Measurements from ENCODE around the gene CORIN.

The CORIN gene

GRCh38 chr4:47750788-47751187 is 87.1 kb downstream of the CORIN start:
- Histone ChIP-seq H3K4me3 (no peak overlapping the region), H3K9me3 (no peaks in the 10 kb centered on the region), H3K27ac (no peak overlapping the region), H3K27me3 (no peaks in the 10 kb centered on the region), H3K36me3 (no peaks in the 10 kb centered on the region), H3K4me1 (peaks cover 0 to 12% (median 0%) of the 10 kb centered on the region in 4 donors)
- no peak for DNase-seq
- intact Hi-C loops (cut with DNase I; ENCODE audit: low total_unique reads): no loop called here
- TF ChIP-seq, protein P1, sequence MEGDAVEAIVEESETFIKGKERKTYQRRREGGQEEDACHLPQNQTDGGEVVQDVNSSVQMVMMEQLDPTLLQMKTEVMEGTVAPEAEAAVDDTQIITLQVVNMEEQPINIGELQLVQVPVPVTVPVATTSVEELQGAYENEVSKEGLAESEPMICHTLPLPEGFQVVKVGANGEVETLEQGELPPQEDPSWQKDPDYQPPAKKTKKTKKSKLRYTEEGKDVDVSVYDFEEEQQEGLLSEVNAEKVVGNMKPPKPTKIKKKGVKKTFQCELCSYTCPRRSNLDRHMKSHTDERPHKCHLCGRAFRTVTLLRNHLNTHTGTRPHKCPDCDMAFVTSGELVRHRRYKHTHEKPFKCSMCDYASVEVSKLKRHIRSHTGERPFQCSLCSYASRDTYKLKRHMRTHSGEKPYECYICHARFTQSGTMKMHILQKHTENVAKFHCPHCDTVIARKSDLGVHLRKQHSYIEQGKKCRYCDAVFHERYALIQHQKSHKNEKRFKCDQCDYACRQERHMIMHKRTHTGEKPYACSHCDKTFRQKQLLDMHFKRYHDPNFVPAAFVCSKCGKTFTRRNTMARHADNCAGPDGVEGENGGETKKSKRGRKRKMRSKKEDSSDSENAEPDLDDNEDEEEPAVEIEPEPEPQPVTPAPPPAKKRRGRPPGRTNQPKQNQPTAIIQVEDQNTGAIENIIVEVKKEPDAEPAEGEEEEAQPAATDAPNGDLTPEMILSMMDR (IDR thresholded peaks at IDR 0.05): no peak

- intact Hi-C loops (cut with DNase I; ENCODE audit: low total_unique reads): no loop called here
- Histone ChIP-seq H3K36me3 (no peaks in the 10 kb centered on the region), H3K27me3 (no peaks in the 10 kb centered on the region)
Observed at GRCh38 chr4:47749858-47750257, 88.0 kb downstream of the CORIN start.

DNA sequence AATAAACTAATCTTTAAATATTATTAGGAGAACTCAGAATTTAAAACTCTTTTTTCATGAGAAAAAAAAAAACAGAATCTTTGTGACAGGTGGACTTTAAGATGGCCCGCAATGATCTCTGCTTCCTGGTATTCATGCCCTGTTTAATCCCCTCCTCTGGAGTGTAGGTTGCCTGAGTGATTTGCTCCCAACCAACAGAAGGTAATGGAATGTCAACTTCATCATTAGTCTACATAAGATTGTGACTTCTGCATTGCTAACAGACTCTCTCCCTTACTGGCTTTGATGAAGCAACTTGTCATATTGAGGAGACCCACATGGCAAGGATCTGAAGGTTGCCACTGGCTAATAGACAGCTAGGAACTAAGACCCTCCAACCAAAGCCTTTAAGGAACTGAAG is 88.8 kb downstream of the CORIN start:
- no peak overlapping the region for H3K27ac ChIP-seq
- H3K4me3 ChIP-seq: no peak overlapping the region
- H3K36me3 ChIP-seq: no peaks in the 10 kb centered on the region
- H3K9me3 ChIP-seq: no peaks in the 10 kb centered on the region
- DNase-seq: no peak
- H3K27me3 ChIP-seq: no peaks in the 10 kb centered on the region
- TF ChIP-seq, protein P1 (IDR thresholded peaks at IDR 0.05): no peak
- H3K4me1 ChIP-seq: peaks cover 0 to 12% (median 0%) of the 10 kb centered on the region in 4 donors
- intact Hi-C loops (cut with DNase I; ENCODE audit: low total_unique reads): no loop called here

More at GRCh38 chr4:47749858-47750257, 88.0 kb downstream of the CORIN start:
- Histone ChIP-seq H3K4me3 (no peak overlapping the region), H3K27ac (no peak overlapping the region), H3K4me1 (peaks cover 0 to 12% (median 0%) of the 10 kb centered on the region in 4 donors), H3K9me3 (no peaks in the 10 kb centered on the region)
- TF ChIP-seq, protein P1 (IDR thresholded peaks at IDR 0.05): no peak
- no peak for DNase-seq

DNA sequence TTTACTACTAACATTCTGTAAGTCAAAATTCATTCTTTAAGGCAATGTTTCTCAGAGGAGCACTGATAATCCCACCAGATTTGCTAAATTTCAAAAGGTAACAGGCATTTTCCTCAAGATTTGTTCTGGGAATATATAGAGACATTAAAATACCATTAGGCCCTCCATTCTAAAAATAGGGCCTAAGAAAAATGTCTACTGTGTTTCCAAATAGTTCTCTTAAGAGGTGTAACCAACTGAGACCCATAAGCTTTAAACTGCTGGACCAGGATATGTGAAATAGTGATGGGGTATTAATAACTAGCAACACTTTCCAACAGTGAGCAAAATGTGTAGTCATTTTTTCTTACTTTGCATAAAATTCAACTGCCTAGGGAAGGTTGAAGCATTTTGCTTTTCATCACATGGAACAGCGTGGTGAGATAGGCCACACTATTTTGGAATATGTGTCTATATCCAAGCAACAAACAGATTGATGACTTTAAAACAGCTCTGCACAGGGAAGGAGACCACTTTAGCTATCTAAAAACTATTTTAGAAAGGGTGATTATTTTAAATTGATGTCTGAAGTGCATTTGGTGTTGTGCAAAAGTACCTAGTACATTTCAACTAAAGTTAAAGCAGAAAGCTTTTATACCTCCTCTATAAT is 89.9 kb downstream of the CORIN start:
- intact Hi-C loops (cut with DNase I; ENCODE audit: low total_unique reads): no loop called here
- H3K4me3 ChIP-seq: no peak overlapping the region
- no peaks in the 10 kb centered on the region for H3K27me3 ChIP-seq
- TF ChIP-seq, protein P1 (IDR thresholded peaks at IDR 0.05): no peak
- H3K9me3 ChIP-seq: peaks cover 0 to 5% (median 0%) of the 10 kb centered on the region in 3 donors
- no peak for DNase-seq
- no peak overlapping the region for H3K27ac ChIP-seq
- H3K36me3 ChIP-seq: no peaks in the 10 kb centered on the region
- peaks cover 0 to 12% (median 0%) of the 10 kb centered on the region in 4 donors for H3K4me1 ChIP-seq

DNA sequence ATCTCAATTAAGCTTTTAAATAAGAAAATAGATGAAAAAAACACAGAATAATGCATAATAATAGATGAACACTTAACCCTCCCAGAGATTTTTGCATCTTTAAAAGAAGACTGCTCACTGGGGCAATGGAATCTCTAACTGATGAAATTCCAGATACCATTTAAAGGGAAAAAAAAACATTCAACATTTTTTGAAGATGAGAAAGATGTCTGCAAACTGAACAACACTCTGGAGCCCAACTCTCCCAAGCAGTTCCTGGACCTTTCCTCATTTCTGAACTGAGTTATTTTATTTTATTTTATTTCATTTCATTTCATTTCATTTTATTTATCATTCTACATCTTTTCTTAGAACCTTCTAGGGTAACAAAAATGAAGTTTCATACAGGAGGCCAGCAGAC is 90.7 kb downstream of the CORIN start:
- H3K27ac ChIP-seq: no peak overlapping the region
- intact Hi-C loops (cut with DNase I; ENCODE audit: low total_unique reads): no loop called here
- no peak for DNase-seq

More for the DNA sequence above, 90.7 kb downstream of the CORIN start:
- H3K36me3 ChIP-seq: no peaks in the 10 kb centered on the region
- H3K4me1 ChIP-seq: peaks cover 0 to 12% (median 0%) of the 10 kb centered on the region in 4 donors
- TF ChIP-seq, protein P1 (IDR thresholded peaks at IDR 0.05): no peak
- peaks cover 0 to 5% (median 0%) of the 10 kb centered on the region in 3 donors for H3K9me3 ChIP-seq
- no peaks in the 10 kb centered on the region for H3K27me3 ChIP-seq
- no peak overlapping the region for H3K4me3 ChIP-seq
